ENCODE results near the gene COX5A. TPM values are rescaled to one million over a fixed set of nuclear protein-coding genes. Genes with fewer than 3 reads are reported as not detected.

Gene COX5A
- total and polyA plus RNA-seq, 2 of the 13 experiments (the other 11 are each of a cell fraction or from before 2014, with no cell fraction given) = 158 to 218 TPM

DNA sequence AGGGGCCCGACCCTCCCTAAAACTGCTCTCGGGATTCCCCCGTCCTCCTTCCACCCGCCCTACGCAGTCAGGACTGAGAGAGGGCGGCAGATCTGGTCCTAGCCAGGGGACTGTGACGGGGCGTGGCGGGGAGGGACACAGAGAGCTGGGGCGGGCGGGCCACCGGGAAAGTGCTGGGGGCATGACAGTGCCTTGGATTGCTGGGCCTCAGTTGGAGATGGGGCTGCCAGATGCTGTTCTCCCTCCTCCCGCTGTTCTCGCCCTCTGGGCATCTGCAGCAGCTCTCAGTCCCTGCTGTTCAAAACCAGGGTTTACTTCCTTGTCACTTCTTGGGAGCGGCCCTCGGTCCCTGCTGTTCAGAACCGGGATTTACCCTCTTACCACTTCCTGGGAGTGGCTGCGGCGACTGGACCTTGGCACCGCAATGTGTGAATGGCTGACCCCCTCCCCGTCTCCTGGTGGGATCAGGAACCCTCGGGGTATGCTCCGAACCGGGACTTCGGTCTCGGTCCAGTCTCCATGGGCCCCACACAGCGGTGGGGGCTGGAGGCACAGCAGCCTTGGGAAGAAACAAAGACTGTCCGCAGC is 20.5 kb upstream of the COX5A start (continued):
- TF ChIP-seq SAFB2 (CRISPR knock-in tag; IDR thresholded peaks at IDR 0.05; ENCODE audit: borderline replicate concordance, low read depth) = no peak
- TF ChIP-seq KMT2A (CRISPR knock-in tag; IDR thresholded peaks at IDR 0.05) = no peak
- TF ChIP-seq ZNF451 (CRISPR knock-in tag; IDR thresholded peaks at IDR 0.05) = no peak
- TF ChIP-seq THYN1 (CRISPR knock-in tag; IDR thresholded peaks at IDR 0.05; ENCODE audit: borderline replicate concordance, low read depth) = no peak
- no peak for TF ChIP-seq CAMTA2 (CRISPR knock-in tag; IDR thresholded peaks at IDR 0.05; ENCODE audit: borderline replicate concordance)
- TF ChIP-seq ZNF12 (CRISPR knock-in tag; IDR thresholded peaks at IDR 0.05) = no peak
- no peak for TF ChIP-seq GTF3A (CRISPR knock-in tag; conservative IDR thresholded peaks at IDR 0.05)
- TF ChIP-seq, protein P1, sequence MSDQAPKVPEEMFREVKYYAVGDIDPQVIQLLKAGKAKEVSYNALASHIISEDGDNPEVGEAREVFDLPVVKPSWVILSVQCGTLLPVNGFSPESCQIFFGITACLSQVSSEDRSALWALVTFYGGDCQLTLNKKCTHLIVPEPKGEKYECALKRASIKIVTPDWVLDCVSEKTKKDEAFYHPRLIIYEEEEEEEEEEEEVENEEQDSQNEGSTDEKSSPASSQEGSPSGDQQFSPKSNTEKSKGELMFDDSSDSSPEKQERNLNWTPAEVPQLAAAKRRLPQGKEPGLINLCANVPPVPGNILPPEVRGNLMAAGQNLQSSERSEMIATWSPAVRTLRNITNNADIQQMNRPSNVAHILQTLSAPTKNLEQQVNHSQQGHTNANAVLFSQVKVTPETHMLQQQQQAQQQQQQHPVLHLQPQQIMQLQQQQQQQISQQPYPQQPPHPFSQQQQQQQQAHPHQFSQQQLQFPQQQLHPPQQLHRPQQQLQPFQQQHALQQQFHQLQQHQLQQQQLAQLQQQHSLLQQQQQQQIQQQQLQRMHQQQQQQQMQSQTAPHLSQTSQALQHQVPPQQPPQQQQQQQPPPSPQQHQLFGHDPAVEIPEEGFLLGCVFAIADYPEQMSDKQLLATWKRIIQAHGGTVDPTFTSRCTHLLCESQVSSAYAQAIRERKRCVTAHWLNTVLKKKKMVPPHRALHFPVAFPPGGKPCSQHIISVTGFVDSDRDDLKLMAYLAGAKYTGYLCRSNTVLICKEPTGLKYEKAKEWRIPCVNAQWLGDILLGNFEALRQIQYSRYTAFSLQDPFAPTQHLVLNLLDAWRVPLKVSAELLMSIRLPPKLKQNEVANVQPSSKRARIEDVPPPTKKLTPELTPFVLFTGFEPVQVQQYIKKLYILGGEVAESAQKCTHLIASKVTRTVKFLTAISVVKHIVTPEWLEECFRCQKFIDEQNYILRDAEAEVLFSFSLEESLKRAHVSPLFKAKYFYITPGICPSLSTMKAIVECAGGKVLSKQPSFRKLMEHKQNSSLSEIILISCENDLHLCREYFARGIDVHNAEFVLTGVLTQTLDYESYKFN (CRISPR knock-in tag; conservative IDR thresholded peaks at IDR 0.05) = 0 out of 2 replicates have a peak, but pooled peaks have one; percentile 17
- TF ChIP-seq, protein P2, sequence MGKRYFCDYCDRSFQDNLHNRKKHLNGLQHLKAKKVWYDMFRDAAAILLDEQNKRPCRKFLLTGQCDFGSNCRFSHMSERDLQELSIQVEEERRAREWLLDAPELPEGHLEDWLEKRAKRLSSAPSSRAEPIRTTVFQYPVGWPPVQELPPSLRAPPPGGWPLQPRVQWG (CRISPR knock-in tag; IDR thresholded peaks at IDR 0.05; ENCODE audit: borderline replicate concordance, low read depth) = no peak
- no peak for TF ChIP-seq ZNF121 (CRISPR knock-in tag; IDR thresholded peaks at IDR 0.05)
- TF ChIP-seq, protein P3, sequence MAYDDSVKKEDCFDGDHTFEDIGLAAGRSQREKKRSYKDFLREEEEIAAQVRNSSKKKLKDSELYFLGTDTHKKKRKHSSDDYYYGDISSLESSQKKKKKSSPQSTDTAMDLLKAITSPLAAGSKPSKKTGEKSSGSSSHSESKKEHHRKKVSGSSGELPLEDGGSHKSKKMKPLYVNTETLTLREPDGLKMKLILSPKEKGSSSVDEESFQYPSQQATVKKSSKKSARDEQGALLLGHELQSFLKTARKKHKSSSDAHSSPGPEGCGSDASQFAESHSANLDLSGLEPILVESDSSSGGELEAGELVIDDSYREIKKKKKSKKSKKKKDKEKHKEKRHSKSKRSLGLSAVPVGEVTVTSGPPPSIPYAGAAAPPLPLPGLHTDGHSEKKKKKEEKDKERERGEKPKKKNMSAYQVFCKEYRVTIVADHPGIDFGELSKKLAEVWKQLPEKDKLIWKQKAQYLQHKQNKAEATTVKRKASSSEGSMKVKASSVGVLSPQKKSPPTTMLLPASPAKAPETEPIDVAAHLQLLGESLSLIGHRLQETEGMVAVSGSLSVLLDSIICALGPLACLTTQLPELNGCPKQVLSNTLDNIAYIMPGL (CRISPR knock-in tag; IDR thresholded peaks at IDR 0.05; ENCODE audit: borderline replicate concordance in 1 of 2, low read depth in 1 of 2) = 0 out of 4 replicates have a peak, but pooled peaks of 1 of the 2 experiments have one; percentile 21
- TF ChIP-seq ZNF547 (CRISPR knock-in tag; IDR thresholded peaks at IDR 0.05) = no peak
- TF ChIP-seq SRY (CRISPR knock-in tag; IDR thresholded peaks at IDR 0.05) = no peak
- TF ChIP-seq TP53 (CRISPR knock-in tag; conservative IDR thresholded peaks at IDR 0.05) = no peak
- TF ChIP-seq, protein P4, sequence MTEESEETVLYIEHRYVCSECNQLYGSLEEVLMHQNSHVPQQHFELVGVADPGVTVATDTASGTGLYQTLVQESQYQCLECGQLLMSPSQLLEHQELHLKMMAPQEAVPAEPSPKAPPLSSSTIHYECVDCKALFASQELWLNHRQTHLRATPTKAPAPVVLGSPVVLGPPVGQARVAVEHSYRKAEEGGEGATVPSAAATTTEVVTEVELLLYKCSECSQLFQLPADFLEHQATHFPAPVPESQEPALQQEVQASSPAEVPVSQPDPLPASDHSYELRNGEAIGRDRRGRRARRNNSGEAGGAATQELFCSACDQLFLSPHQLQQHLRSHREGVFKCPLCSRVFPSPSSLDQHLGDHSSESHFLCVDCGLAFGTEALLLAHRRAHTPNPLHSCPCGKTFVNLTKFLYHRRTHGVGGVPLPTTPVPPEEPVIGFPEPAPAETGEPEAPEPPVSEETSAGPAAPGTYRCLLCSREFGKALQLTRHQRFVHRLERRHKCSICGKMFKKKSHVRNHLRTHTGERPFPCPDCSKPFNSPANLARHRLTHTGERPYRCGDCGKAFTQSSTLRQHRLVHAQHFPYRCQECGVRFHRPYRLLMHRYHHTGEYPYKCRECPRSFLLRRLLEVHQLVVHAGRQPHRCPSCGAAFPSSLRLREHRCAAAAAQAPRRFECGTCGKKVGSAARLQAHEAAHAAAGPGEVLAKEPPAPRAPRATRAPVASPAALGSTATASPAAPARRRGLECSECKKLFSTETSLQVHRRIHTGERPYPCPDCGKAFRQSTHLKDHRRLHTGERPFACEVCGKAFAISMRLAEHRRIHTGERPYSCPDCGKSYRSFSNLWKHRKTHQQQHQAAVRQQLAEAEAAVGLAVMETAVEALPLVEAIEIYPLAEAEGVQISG (CRISPR knock-in tag; IDR thresholded peaks at IDR 0.05) = no peak; the same call in 1 of the 2 replicates
- no peak for TF ChIP-seq JDP2 (CRISPR knock-in tag; IDR thresholded peaks at IDR 0.05; ENCODE audit: borderline replicate concordance)
- TF ChIP-seq NR1H2 (CRISPR knock-in tag; IDR thresholded peaks at IDR 0.05; ENCODE audit: borderline replicate concordance, low read depth) = no peak
- no peak for TF ChIP-seq ZNF746 (CRISPR knock-in tag; IDR thresholded peaks at IDR 0.05)
- TF ChIP-seq ZNF441 (CRISPR knock-in tag; IDR thresholded peaks at IDR 0.05; ENCODE audit: borderline replicate concordance) = no peak
- TF ChIP-seq HNRNPLL (IDR thresholded peaks at IDR 0.05; ENCODE audit: low read depth, low read length, poor library complexity, severe bottlenecking) = peak; percentile 15
- no peak for TF ChIP-seq NAIF1 (CRISPR knock-in tag; IDR thresholded peaks at IDR 0.05; ENCODE audit: borderline replicate concordance)
- TF ChIP-seq ZNF672 (CRISPR knock-in tag; IDR thresholded peaks at IDR 0.05) = no peak

Measured in HepG2 (cell line).